C4-2B (cell line): ENCODE results near the gene GLIPR1.
A peak's percentile ranks its signal among the peaks of the same experiment; 100 is the strongest.
"Not testable (repeated sequence)": the region's sequence is repeated elsewhere in the genome, so short reads cannot be mapped to it uniquely, and the experiment has no call there.

Experiments
- H3K27ac ChIP-seq: fragments of 450-650 bp; 2 replicates; pipeline ENCODE4 v1.5.1; 2017
- ZFX ChIP-seq: fragments of 450-650 bp; IDR thresholded peaks from 2 replicates; pipeline ENCODE4 v1.6.1; 2017
- TF ChIP-seq, protein P1 (sequence below): fragments of 450-650 bp; conservative IDR thresholded peaks from 2 replicates; pipeline ENCODE4 v1.5.1; 2017; ENCODE audit warnings: mild to moderate bottlenecking

Gene GLIPR1

DNA sequence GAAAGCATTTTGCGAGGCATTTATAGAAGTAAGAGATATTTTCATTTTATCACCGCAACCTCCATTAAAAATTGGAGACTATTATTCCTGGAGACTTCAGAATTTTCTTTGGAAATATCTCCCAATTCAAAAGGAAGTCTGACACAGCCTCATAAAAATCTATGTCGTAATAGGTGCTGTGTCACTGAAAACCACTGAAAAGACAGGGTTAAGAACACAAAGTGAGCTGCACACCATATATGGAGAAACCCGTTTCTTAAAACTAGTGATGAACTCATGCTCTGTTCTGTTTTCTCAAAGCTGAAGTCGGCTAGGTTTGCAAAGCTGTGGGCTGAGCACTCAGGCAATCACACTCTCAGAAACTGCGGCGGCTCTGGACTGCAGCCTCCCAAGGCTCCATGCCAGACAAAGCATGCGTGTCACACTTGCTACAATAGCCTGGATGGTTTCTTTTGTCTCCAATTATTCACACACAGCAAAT lies at the start of gene GLIPR1:
Gene GLIPR1 (plus strand): TSS at position 287 of the 481 bp plus-strand sequence. CDS start 126 bp downstream, at position 413.
- no peak within 1 kb of the TSS for H3K27ac ChIP-seq
- TF ChIP-seq, protein P1, sequence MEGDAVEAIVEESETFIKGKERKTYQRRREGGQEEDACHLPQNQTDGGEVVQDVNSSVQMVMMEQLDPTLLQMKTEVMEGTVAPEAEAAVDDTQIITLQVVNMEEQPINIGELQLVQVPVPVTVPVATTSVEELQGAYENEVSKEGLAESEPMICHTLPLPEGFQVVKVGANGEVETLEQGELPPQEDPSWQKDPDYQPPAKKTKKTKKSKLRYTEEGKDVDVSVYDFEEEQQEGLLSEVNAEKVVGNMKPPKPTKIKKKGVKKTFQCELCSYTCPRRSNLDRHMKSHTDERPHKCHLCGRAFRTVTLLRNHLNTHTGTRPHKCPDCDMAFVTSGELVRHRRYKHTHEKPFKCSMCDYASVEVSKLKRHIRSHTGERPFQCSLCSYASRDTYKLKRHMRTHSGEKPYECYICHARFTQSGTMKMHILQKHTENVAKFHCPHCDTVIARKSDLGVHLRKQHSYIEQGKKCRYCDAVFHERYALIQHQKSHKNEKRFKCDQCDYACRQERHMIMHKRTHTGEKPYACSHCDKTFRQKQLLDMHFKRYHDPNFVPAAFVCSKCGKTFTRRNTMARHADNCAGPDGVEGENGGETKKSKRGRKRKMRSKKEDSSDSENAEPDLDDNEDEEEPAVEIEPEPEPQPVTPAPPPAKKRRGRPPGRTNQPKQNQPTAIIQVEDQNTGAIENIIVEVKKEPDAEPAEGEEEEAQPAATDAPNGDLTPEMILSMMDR: no peak
- no peak for TF ChIP-seq ZFX

DNA sequence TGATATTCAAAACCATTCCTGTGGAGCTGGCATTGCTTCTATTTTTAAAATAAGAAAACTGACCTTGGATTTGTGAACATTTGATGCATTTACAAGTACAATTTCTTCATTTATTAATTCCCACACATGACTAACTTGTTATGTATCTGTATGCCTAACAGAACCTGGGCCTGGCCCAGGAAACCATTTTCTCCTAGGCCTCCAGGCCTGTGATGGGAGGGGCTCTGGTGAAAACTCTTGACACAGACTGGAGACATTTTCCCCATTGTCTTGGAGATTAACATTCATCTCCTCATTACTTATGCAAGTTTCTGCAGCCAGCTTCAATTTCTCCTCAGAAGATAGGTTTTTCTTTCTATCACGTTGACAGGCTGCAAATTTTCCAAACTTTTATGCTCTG lies 47.6 kb upstream of the GLIPR1 start:
- H3K27ac ChIP-seq: no peak overlapping the region
- TF ChIP-seq, protein P1: no peak
- no peak for TF ChIP-seq ZFX

DNA sequence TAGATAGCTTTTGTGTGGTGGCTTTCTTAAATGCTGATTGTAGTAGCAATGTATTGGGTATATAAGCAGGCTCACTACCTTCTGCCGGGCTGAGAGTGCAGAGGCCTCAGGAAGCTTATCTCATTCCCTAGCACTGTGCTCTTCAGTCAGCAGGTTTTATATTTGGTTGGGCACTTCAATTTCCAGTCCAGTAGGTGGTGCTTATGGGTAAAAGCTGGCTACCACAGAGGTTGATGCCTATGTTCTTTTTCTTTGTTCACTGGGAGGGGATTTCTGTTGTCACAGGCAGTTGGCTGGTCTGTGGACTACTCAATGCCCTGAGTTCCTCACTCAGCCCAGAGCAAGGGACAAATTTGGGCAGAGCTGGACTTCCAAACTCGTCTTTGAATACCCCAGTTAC lies 43.0 kb upstream of the GLIPR1 start:
- no peak overlapping the region for H3K27ac ChIP-seq

DNA sequence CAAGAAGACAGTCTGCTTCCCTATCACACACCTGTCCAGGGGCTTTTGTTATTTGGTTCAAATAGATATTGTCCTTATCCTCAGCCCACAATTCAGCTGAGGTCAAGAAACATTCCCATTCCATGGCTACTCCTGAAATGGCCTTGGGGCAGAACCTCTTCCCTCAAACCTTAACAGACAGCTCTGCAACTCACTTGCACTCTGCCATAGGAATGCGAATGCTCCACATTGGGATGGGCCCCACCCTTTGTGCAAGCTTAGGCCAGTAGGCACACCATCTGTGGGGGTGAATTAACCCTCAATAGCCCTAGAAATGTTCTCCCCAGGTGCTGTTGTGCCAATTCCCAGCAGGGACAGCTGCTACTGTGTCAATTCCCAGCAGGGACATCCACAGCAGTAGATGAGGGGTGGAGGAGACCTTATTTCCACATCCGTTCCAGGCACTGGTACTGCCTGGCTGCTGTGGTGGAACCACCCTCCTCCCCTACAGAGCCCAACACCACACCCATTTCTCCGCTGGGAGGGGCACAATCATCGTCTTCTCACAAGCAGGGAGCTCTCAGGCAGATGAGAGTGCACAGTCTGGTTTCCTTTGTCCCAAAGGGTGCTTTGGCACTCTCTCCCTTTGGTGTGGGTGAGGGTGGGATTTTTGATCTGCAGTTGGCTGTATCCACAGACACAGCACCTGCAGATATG lies 42.3 kb upstream of the GLIPR1 start:
- H3K27ac ChIP-seq: no peak overlapping the region
- TF ChIP-seq, protein P1: no peak
- TF ChIP-seq ZFX: no peak

More for the DNA sequence above, 43.0 kb upstream of the GLIPR1 start:
- TF ChIP-seq, protein P1: peak; percentile 34
- no peak for TF ChIP-seq ZFX

DNA sequence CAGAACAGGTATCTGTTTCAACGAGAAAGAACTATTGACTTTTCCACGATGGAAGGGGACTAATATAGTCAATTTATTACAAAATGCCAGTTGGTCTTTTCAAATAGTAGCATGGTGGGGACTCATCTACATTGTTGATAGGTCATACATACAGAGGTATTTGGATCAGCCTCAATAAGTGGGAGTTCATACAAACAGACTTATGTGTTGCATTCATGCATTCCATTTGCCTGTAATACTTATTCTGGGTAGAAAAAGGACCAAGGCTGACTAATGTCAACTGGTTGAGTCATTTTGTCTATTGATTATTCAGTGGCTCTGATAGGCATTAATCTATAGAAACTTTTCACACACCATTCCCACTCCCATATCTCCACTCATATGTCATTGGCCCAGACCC lies 41.5 kb upstream of the GLIPR1 start:
- H3K27ac ChIP-seq: no peak overlapping the region
- TF ChIP-seq ZFX: no peak
- TF ChIP-seq, protein P1: no peak

DNA sequence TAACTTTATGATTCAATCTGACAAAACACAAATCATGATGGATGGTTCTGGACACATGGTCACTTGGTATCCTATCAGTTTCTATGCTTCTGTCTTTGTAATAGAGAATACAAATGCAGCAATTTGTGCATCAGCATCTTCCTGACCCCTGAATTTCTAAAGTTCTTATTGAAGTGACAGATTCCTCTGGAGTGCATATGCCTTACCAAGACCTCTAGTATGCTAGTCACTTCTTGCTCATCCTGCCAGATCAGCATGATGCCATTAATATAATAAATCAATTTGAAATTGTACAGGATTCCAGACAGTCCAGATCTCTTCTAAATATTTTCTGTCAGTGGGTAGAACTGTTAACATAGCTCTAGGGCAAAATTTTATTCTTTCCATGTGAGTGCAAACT lies 40.6 kb upstream of the GLIPR1 start:
- TF ChIP-seq ZFX: no peak
- TF ChIP-seq, protein P1: no peak
- H3K27ac ChIP-seq: no peak overlapping the region

DNA sequence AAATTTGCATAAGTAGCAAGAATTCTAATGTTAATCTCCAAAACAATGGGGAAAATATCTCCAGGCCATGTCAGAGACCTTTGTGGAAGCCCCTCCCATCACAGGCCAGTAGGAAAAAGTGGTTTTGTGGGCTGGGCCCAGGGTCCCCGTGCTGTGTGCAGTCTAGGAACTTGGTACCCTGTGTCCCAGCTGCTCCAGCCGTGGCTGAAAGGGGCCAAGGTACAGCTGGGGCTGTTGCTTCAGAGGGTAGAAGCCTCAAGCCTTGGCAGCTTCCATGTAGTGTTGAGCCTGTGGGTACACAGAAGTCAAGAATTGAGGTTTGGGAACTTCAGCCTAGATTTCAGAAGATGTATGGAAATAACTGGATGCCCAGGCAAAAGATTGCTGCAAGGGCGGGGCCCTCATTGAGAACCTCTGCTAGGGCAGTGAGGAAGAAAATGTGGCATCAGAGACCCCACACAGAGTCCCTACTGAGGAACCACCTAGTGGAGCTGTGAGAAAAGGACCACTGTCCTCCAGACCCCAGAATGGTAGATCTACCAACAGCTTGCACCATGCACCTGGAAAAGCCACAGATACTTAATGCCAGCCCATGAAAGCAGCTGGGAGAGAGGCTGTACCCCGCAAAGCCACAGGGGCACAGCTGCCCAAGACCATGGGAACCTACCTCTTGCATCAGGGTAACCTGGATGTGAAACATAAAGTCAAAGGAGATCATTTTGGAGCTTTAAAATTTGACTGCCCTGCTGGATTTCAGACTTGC lies 38.7 kb upstream of the GLIPR1 start:
- not testable (repeated sequence) for H3K27ac ChIP-seq

DNA sequence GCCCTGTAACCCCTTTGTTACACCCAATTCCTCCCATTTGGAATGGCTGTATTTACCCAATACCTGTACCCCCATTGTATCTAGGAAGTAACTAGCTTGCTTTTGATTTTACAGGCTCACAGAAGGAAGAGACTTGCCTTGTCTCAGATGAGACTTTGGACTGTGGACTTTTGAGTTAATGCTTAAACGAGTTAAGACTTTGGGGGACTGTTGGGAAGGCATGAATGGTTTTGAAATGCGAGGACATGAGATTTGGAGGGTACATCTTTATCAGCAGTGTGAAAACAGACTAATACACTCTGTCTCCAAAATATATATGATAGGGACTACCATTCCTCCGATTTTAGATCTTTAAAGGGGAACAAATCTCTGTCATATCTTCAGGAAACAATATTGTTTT lies 38.1 kb upstream of the GLIPR1 start:
- H3K27ac ChIP-seq: not testable (repeated sequence)
